Activated CD4-positive, alpha-beta T cell treated with anti-CD3 and anti-CD28 coated beads for 1 hour (primary cell): ENCODE results near the gene SON.
A peak's percentile ranks its signal among the peaks of the same experiment; 100 is the strongest.
"Not testable (repeated sequence)": the region's sequence is repeated elsewhere in the genome, so short reads cannot be mapped to it uniquely, and the experiment has no call there.

Experiments
- DNase-seq: peaks from one replicate; pipeline ENCODE4 v3.0.0-alpha.2; 2020

Gene SON

GRCh38 chr21:33576741-33577141, 33.9 kb downstream of the SON start:
- not testable (repeated sequence) for DNase-seq

GRCh38 chr21:33578214-33578613, 35.4 kb downstream of the SON start:
- no peak for DNase-seq

- no peak for DNase-seq
Measured at GRCh38 chr21:33578959-33579542, 36.2 kb downstream of the SON start.

GRCh38 chr21:33584455-33584854, 41.6 kb downstream of the SON start:
- no peak for DNase-seq

GRCh38 chr21:33586927-33587326, 44.1 kb downstream of the SON start:
- DNase-seq: no peak

- no peak for DNase-seq
Measured at GRCh38 chr21:33587792-33588484, 45.1 kb downstream of the SON start.

- DNase-seq: peak; percentile 80
Measured at GRCh38 chr21:33588485-33589335, 45.9 kb downstream of the SON start, which contains the start of gene DONSON. Gene DONSON, minus strand, starts transcription at chr21:33588684. Its CDS starts 43 bp downstream, at chr21:33588641.

GRCh38 chr21:33598051-33598450, 55.2 kb downstream of the SON start:
- no peak for DNase-seq

- DNase-seq: no peak
Measured at GRCh38 chr21:33608559-33608958, 65.7 kb downstream of the SON start.

GRCh38 chr21:33611006-33611744, 68.3 kb downstream of the SON start:
- no peak for DNase-seq

- not testable (repeated sequence) for DNase-seq
Measured at GRCh38 chr21:33617565-33617964, 74.7 kb downstream of the SON start.

- DNase-seq: no peak
Measured at GRCh38 chr21:33618407-33618806, 75.6 kb downstream of the SON start.

- DNase-seq: no peak
Measured at GRCh38 chr21:33619726-33620125, 76.9 kb downstream of the SON start.

- DNase-seq: no peak
Measured at GRCh38 chr21:33622253-33622652, 79.4 kb downstream of the SON start.

- not testable (repeated sequence) for DNase-seq
Measured at GRCh38 chr21:33626151-33626550, 83.3 kb downstream of the SON start.
